ENCODE data around the gene CTNNA2. TPM values are rescaled to one million over a fixed set of nuclear protein-coding genes. Genes with fewer than 3 reads are reported as not detected.

Gene CTNNA2
- total and polyA plus RNA-seq, 2 of the 8 experiments (the other 6 are each of a cell fraction or from before 2014, with no cell fraction given), result 3.9 to 9.0 TPM

DNA sequence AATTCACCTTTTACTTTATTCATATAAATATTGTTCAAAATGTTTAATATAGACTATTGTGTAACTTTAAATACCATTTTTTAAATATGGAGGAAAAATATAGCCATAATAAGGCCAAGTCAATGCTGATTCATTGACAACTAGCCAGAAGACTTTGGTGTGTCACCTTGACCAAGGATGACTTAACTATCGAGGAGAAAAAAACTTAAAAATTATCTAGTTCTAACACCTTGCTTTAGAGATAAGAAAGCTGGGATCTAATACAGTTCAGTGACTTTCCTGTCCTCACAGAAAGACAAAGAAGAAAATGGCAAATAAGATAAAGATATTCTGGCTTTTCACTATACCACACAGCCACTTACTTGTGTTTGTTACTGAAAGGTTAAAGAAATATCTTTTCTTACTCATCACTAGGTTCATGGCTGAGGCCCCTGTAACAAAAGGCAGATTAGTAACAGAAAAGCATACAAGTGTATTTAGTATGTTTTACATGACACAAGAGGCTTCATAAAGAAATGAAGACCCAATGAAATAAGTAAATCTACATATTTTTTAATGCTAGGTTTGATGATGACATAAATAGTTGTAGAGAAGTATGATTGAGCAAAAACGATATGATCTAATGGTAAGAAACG, 857.6 kb downstream of the CTNNA2 start (continued):
- no peak for TF ChIP-seq ASH2L (IDR thresholded peaks at IDR 0.05; ENCODE audit: low read length)
- TF ChIP-seq GTF2F1 (IDR thresholded peaks at IDR 0.05; ENCODE audit: borderline replicate concordance, low read depth, low read length), result no peak
- TF ChIP-seq RNF2 (IDR thresholded peaks at IDR 0.05; ENCODE audit: borderline replicate concordance, low read depth, low read length, missing control alignments, poor library complexity, severe bottlenecking), result no peak

All from H1 (cell line).